Activated naive CD8-positive, alpha-beta T cell treated with anti-CD3 and anti-CD28 coated beads, Interleukin-2, amount 50 U/mL, for 16 hours (primary cell): ENCODE data around the gene STX1A.
A peak's percentile ranks its signal among the peaks of the same experiment; 100 is the strongest.
"Not testable (repeated sequence)": the region's sequence is repeated elsewhere in the genome, so short reads cannot be mapped to it uniquely, and the experiment has no call there.

ENCODE experiments used
- DNase-seq: peaks from one replicate; pipeline ENCODE4 v3.0.0-alpha.2; 2020; ENCODE audit warnings: low read depth, low spot score

Gene STX1A

GRCh38 chr7:73683788-73684693 lies 35.4 kb downstream of the STX1A start:
- DNase-seq = no peak

GRCh38 chr7:73683056-73683787 lies 36.2 kb downstream of the STX1A start, which contains the start of the genes BUD23 and DNAJC30:
BUD23 (plus strand) TSS chr7:73683597; CDS start chr7:73683626, 29 bp downstream.
DNAJC30 (minus strand) TSS chr7:73683453; CDS start chr7:73683423, 30 bp downstream.
- DNase-seq = peak; percentile 97

DNA sequence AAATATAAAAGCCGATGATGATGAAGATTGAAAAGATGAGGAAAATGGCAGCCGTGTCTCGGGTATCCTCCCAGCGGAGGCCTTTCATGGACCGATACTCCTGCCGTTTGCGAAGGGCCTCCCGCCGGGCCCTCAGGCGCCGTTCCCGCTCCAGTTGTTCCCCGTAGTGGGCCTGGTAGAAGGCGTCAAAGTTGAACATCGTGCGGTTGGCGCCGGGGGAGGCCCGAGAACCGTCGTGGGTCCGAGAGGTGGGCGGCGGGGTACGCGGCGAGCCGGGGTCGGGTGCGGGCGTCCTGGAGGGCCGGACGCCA lies 36.8 kb downstream of the STX1A start:
- DNase-seq = no peak

DNA sequence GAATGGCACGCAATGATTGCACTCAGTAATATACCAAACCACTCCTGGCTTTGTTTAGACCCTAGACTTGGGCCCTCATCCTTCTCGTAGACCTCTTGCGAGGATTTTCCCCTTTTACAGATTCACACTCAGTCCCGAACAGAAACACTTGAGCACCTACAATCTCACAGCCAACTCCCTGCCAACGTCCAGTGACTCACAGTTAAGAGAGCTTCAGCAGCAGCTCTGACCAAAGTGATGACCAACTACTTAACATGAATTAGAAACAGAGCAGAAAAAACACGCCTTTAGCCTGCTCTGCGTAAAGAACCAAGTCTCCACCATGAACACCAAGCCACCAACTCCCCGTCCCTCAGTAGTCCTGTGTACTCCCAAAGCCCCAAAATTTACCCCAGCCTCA lies 38.4 kb downstream of the STX1A start:
- no peak for DNase-seq

GRCh38 chr7:73680501-73680900 lies 39.0 kb downstream of the STX1A start:
- DNase-seq = no peak

GRCh38 chr7:73679709-73680108 lies 39.8 kb downstream of the STX1A start:
- no peak for DNase-seq

DNA sequence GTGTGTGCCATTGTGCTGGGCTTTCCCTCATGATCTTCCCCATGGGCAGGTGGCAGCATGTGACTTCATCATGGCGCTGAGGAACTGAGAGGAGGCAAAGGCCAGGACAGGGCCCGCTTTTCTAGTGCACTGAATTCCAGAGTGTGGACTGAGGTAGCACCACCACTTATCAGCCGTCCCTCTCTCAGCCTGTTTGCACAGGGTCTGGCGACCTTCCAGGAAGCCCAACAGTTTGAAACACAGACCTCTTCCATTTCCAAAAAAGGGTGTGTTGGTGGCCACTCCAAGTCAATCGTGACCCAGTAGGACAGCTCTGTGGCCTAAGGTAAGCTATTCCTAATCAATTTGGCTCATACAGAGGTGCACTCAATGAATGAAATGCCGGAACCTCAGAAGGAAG lies 40.6 kb downstream of the STX1A start:
- no peak for DNase-seq

GRCh38 chr7:73676062-73676461 lies 43.4 kb downstream of the STX1A start:
- not testable (repeated sequence) for DNase-seq

GRCh38 chr7:73674468-73675124 lies 44.9 kb downstream of the STX1A start:
- DNase-seq = no peak

- no peak for DNase-seq
Measured at GRCh38 chr7:73671857-73672445, 47.5 kb downstream of the STX1A start.

DNA sequence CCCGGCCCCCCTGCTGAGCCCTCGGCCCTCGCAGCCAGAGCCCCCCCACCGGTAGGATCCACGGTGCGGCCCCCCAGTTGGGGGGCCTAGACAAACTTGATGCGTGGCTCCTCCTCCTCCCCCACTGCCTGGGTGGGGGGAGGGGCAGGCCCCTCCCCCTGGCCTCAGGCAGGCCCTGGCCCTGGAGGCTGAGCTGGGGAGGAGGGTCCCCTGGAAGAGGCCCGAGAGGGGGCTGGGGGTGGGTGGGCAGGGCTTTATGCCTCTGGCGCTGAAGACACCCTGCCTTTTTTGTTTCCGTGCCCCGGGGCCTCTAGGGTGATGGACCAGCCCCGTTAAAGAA lies 48.2 kb downstream of the STX1A start:
- no peak for DNase-seq

GRCh38 chr7:73669858-73670385 lies 49.5 kb downstream of the STX1A start:
- DNase-seq = no peak

GRCh38 chr7:73669288-73669701 lies 50.2 kb downstream of the STX1A start:
- DNase-seq = no peak

DNA sequence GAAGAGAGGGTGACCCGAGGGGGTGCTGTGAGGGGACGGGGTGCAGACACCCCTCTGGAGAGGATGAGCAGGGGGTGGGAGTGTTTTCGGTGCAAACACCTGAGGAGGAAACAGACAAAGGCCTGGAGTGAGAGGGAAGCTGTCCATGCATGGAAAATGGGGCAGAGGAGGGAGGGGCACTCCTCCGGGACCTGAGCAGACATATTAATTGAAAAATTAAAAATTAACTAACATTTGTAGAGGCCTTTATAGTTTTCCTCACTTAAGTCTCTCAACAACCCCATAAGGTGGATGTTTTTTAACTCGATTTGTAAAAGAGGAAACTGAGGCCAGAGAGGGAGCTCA lies 50.6 kb downstream of the STX1A start:
- DNase-seq = no peak

- no peak for DNase-seq
Measured at GRCh38 chr7:73668103-73668885, 51.2 kb downstream of the STX1A start.

- DNase-seq = peak; percentile 85
Measured at GRCh38 chr7:73667344-73668102, 51.9 kb downstream of the STX1A start, which contains the start of gene VPS37D. VPS37D (plus strand) TSS chr7:73667831; CDS start chr7:73667959, 128 bp downstream.

GRCh38 chr7:73663033-73663432 lies 56.4 kb downstream of the STX1A start:
- DNase-seq = no peak

DNA sequence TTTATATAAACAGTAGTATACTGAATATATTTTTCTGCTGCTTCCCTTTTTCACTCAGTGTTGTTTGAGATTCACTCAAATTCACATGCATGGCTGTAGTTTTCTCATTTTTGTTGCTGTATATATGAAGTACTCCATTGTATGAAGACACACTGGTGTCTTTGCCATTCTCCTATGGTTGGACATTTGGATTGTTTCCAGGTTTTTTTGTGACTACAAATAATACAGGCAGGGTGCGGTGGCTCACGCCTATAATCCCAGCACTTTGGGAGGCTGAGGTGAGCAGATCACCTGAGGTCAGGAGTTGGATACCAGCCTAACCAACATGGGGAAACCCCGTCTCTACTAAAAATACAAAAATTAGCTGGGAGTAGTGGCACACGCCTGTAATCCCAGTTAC lies 58.9 kb downstream of the STX1A start:
- not testable (repeated sequence) for DNase-seq

DNA sequence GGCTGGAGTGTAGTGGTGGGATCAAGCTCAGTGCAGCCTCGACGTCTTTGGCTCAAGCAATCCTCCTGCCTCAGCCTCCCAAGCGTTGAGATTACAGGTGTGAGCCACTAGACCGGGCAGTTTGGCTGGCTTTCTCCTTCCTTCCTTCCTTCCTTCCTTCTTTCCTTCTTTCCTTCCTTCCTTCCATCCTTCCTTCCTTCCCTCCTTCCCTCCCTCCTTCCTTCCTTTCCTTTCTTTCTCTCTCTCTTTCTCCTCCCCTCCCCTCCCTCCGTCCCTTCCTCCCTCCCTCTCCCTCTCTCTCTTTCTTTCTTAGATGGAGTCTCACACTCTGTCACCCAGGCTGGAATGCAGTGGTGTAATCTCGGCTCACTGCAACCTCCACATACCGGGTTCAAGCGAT lies 59.5 kb downstream of the STX1A start:
- DNase-seq = no peak

GRCh38 chr7:73655309-73655708 lies 64.2 kb downstream of the STX1A start:
- DNase-seq = not testable (repeated sequence)
